Colonic mucosa (tissue), 4 donors: ENCODE measurements around the gene LPAR2. TPM values are rescaled to one million over a fixed set of nuclear protein-coding genes. Genes with fewer than 3 reads are reported as not detected.

Source experiments
- DNase-seq: peaks from one replicate; pipeline ENCODE4 v3.0.0-alpha.2; 2020
- H3K27ac ChIP-seq: fragments of 200-600 bp; one replicate; pipeline ENCODE4 v1.8.0; 2021
- H3K27me3 ChIP-seq: fragments of 200-600 bp; one replicate; pipeline ENCODE4 v1.8.0; 2021
- H3K36me3 ChIP-seq: fragments of 200-600 bp; one replicate; pipeline ENCODE4 v1.8.0; 2021
- H3K4me1 ChIP-seq: fragments of 200-600 bp; one replicate; pipeline ENCODE4 v1.8.0; 2021; ENCODE audit warnings: mild to moderate bottlenecking
- H3K4me3 ChIP-seq: fragments of 200-600 bp; one replicate; pipeline ENCODE4 v1.8.0; 2021
- H3K9ac ChIP-seq, 2 donors: one replicate each; pipeline ENCODE4 v1.7.0; 2013; ENCODE audit warnings: control low read depth in 2 of 2, low read depth in 2 of 2, low read length in 2 of 2
- H3K9me3 ChIP-seq: fragments of 200-600 bp; one replicate; pipeline ENCODE4 v1.8.0; 2021
- CTCF ChIP-seq: fragments of 200-600 bp; IDR thresholded peaks from one replicate; pipeline ENCODE4 v1.8.0; 2022; ENCODE audit warnings: antibody characterized with exemption, mild to moderate bottlenecking
- intact Hi-C: fragments of 100-400 bp; cut with DNase I; formaldehyde crosslinking; loops from one replicate; pipeline ENCODE4 v1.14.1; 2022
- total RNA-seq, 2 donors: library from RNA; stranded (reverse); fragmentation: NEBNext Ultra II Directional in 1 of 2; extraction: Animal tissue kit (Norgen Biotek cat#: 25700) in 1 of 2; gene quantifications; one replicate each; pipeline ENCODE4 v1.2.1, GENCODE V29; 2021
- donor health status: healthy.
- donor health status: DM: no; HTN: no; CAD: no.
- donor health status: DM: no; HTN: no; CAD: no.

Gene LPAR2
- total RNA-seq, 2 donors from 2014 or later = 16.6 to 22.6 TPM

GRCh38 chr19:19637523-19638251 is 9.7 kb upstream of the LPAR2 start:
- Histone ChIP-seq H3K4me1 (no peaks in the 10 kb centered on the region), H3K27me3 (no peaks in the 10 kb centered on the region), H3K36me3 (no peaks in the 10 kb centered on the region), H3K9me3 (no peaks in the 10 kb centered on the region), H3K4me3 (no peak overlapping the region), H3K27ac (no peak overlapping the region), H3K9ac (no peak overlapping the region)
- TF ChIP-seq CTCF = no peak
- no peak for DNase-seq
- intact Hi-C loops = no loop called here

- intact Hi-C loops = no loop called here
- Histone ChIP-seq H3K27me3 (no peaks in the 10 kb centered on the region), H3K27ac (no peak overlapping the region), H3K9me3 (no peaks in the 10 kb centered on the region), H3K36me3 (no peaks in the 10 kb centered on the region), H3K9ac (no peak overlapping the region), H3K4me3 (no peak overlapping the region), H3K4me1 (no peaks in the 10 kb centered on the region)
- no peak for TF ChIP-seq CTCF
- no peak for DNase-seq
Observed at GRCh38 chr19:19637186-19637522, 9.1 kb upstream of the LPAR2 start.

GRCh38 chr19:19636573-19637185 is 8.7 kb upstream of the LPAR2 start:
- H3K9me3 ChIP-seq = no peaks in the 10 kb centered on the region
- no peak overlapping the region for H3K27ac ChIP-seq
- TF ChIP-seq CTCF = no peak
- H3K4me3 ChIP-seq = no peak overlapping the region
- no peaks in the 10 kb centered on the region for H3K36me3 ChIP-seq
- H3K27me3 ChIP-seq = no peaks in the 10 kb centered on the region
- DNase-seq = no peak
- intact Hi-C loops = no loop called here
- no peak overlapping the region for H3K9ac ChIP-seq
- no peaks in the 10 kb centered on the region for H3K4me1 ChIP-seq

- no peaks in the 10 kb centered on the region for H3K4me1 ChIP-seq
- no peaks in the 10 kb centered on the region for H3K27me3 ChIP-seq
- no peak for DNase-seq
- H3K27ac ChIP-seq = no peak overlapping the region
- intact Hi-C loops = no loop called here
- no peaks in the 10 kb centered on the region for H3K36me3 ChIP-seq
- H3K9ac ChIP-seq = no peak overlapping the region
- H3K4me3 ChIP-seq = no peak overlapping the region
- TF ChIP-seq CTCF = no peak
- no peaks in the 10 kb centered on the region for H3K9me3 ChIP-seq
Observed at GRCh38 chr19:19635313-19635702, 7.3 kb upstream of the LPAR2 start.

- Histone ChIP-seq H3K9ac (no peak overlapping the region), H3K4me3 (no peak overlapping the region), H3K27me3 (no peaks in the 10 kb centered on the region), H3K27ac (no peak overlapping the region), H3K4me1 (no peaks in the 10 kb centered on the region), H3K9me3 (no peaks in the 10 kb centered on the region), H3K36me3 (no peaks in the 10 kb centered on the region)
- intact Hi-C loops = no loop called here
- DNase-seq = no peak
- no peak for TF ChIP-seq CTCF
Observed at GRCh38 chr19:19634516-19635312, 6.7 kb upstream of the LPAR2 start.
